Neural progenitor cell (in vitro differentiated cells): Measurements from ENCODE around the gene GPR150.

Experiments
- CTCF ChIP-seq: fragments of 200-600 bp; sonication (generic); IDR thresholded peaks from 2 replicates; pipeline ENCODE4 v1.5.1; 2017; ENCODE audit warnings: antibody characterized with exemption, mild to moderate bottlenecking
- EZH2 ChIP-seq: fragments of 200-600 bp; sonication (generic); IDR thresholded peaks from 2 replicates; pipeline ENCODE4 v1.6.1; 2017; ENCODE audit warnings: antibody characterized with exemption, mild to moderate bottlenecking, moderate library complexity

GRCh38 chr5:95621839-95622629 is 2.1 kb downstream of the GPR150 start:
- no peak for TF ChIP-seq CTCF
- TF ChIP-seq EZH2: no peak
